Measurements from ENCODE around the gene ACBD5. TPM values are rescaled to one million over a fixed set of nuclear protein-coding genes. Genes with fewer than 3 reads are reported as not detected.

Gene ACBD5
- total RNA-seq, 1 experiment from 2014 or later, result 18.4 TPM

GRCh38 chr10:27244976-27245375 is 4.4 kb upstream of the ACBD5 start:
- Histone ChIP-seq H3K4me3 (ENCODE audit: low read depth in 2 of 2, low read length in 2 of 2) (no peak overlapping the region), H3K9me3 (ENCODE audit: control insufficient read depth, insufficient read depth, low read depth, low read length) (no peaks in the 10 kb centered on the region), H3K4me1 (ENCODE audit: control insufficient read depth, insufficient read depth, low read length) (peaks cover 7% of the 10 kb centered on the region; the same call in 1 of the 2 replicates), H3K36me3 (ENCODE audit: control insufficient read depth, insufficient read depth, low read length) (peaks cover 3% of the 10 kb centered on the region; the same call in 1 of the 2 replicates), H3K27ac (ENCODE audit: low read length) (no peak overlapping the region), H3K27me3 (ENCODE audit: control insufficient read depth, insufficient read depth, low read length) (no peaks in the 10 kb centered on the region)
- in situ Hi-C loops (cut with HindIII; ENCODE audit: low pct_unique_long_range_greater_than_20kb, low sequenced_read_pairs), result no loop called here
- no peak for TF ChIP-seq SIN3A (IDR thresholded peaks at IDR 0.05; ENCODE audit: borderline replicate concordance, insufficient read depth, low read depth, low read length)
- ATAC-seq (no peak), DNase-seq (ENCODE audit: low read depth, low spot score) (no peak)
- intact Hi-C loops (cut with micrococcal nuclease; ENCODE audit: unreplicated experiment), result no loop called here
- no TSS peak for BruUV-seq (replicated peaks)
- ChIA-PET CTCF (no interaction called here), POLR2A (no interaction called here)

- H3K4me3 ChIP-seq (ENCODE audit: low read depth in 2 of 2, low read length in 2 of 2), result peak overlapping the region; percentile 65 to 76
- no peaks in the 10 kb centered on the region for H3K9me3 ChIP-seq (ENCODE audit: control insufficient read depth, insufficient read depth, low read depth, low read length)
- peaks cover 3% of the 10 kb centered on the region; the same call in 1 of the 2 replicates for H3K36me3 ChIP-seq (ENCODE audit: control insufficient read depth, insufficient read depth, low read length)
- no peaks in the 10 kb centered on the region for H3K27me3 ChIP-seq (ENCODE audit: control insufficient read depth, insufficient read depth, low read length)
- POLR2A ChIA-PET, result no interaction called here
- H3K27ac ChIP-seq (ENCODE audit: low read length), result peak overlapping the region; percentile 94
- no peak for ATAC-seq
- intact Hi-C loops (cut with micrococcal nuclease; ENCODE audit: unreplicated experiment), result no loop called here
- no peak for TF ChIP-seq REST (IDR thresholded peaks at IDR 0.05; ENCODE audit: insufficient read depth in 1 of 2, low read depth in 2 of 2, low read length in 1 of 2)
- no peak for TF ChIP-seq SIN3A (IDR thresholded peaks at IDR 0.05; ENCODE audit: borderline replicate concordance, insufficient read depth, low read depth, low read length)
- TF ChIP-seq TCF7L2 (IDR thresholded peaks at IDR 0.05; ENCODE audit: low read depth, low read length), result no peak
- no peak for TF ChIP-seq CTCF (IDR thresholded peaks at IDR 0.05)
- no peak for TF ChIP-seq POLR2AphosphoS5 (IDR thresholded peaks at IDR 0.05; ENCODE audit: low read depth, low read length)
- peaks cover 7% of the 10 kb centered on the region; the same call in 1 of the 2 replicates for H3K4me1 ChIP-seq (ENCODE audit: control insufficient read depth, insufficient read depth, low read length)
- DNase-seq (ENCODE audit: low read depth, low spot score), result no peak
- CTCF ChIA-PET, result interaction anchor here (0.6 kb wide), 1 partner anchor 219 kb away, joined by 4 read pairs; no protein-coding TSS in a partner anchor
- no TSS peak for BruUV-seq (replicated peaks)
- in situ Hi-C loops (cut with HindIII; ENCODE audit: low pct_unique_long_range_greater_than_20kb, low sequenced_read_pairs), result no loop called here
Measured at GRCh38 chr10:27242951-27243551, 2.5 kb upstream of the ACBD5 start.

- Histone ChIP-seq H3K36me3 (ENCODE audit: control insufficient read depth, insufficient read depth, low read length) (peaks cover 3% of the 10 kb centered on the region; the same call in 1 of the 2 replicates), H3K9me3 (ENCODE audit: control insufficient read depth, insufficient read depth, low read depth, low read length) (no peaks in the 10 kb centered on the region), H3K4me1 (ENCODE audit: control insufficient read depth, insufficient read depth, low read length) (peaks cover 7% of the 10 kb centered on the region; the same call in 1 of the 2 replicates), H3K27ac (ENCODE audit: low read length) (peak overlapping the region; percentile 94), H3K4me3 (ENCODE audit: low read depth in 2 of 2, low read length in 2 of 2) (peak overlapping the region; percentile 65 to 76), H3K27me3 (ENCODE audit: control insufficient read depth, insufficient read depth, low read length) (no peaks in the 10 kb centered on the region)
- no peak for DNase-seq (ENCODE audit: low read depth, low spot score)
- ChIA-PET POLR2A (interaction anchor here (0.6 kb wide), 2 partner anchors 8 to 1314 kb away, joined by 4 to 6 read pairs; no protein-coding TSS in a partner anchor), CTCF (interaction anchor here (0.6 to 0.7 kb wide), 2 partner anchors 63 to 219 kb away, joined by 4 to 7 read pairs; no protein-coding TSS in a partner anchor)
- intact Hi-C loops (cut with micrococcal nuclease; ENCODE audit: unreplicated experiment), result no loop called here
- in situ Hi-C loops (cut with HindIII; ENCODE audit: low pct_unique_long_range_greater_than_20kb, low sequenced_read_pairs), result no loop called here
- no peak for ATAC-seq
- TF ChIP-seq CTCF (IDR thresholded peaks at IDR 0.05) (no peak; the same call in 1 of the 2 replicates), REST (IDR thresholded peaks at IDR 0.05; ENCODE audit: insufficient read depth in 1 of 2, low read depth in 2 of 2, low read length in 1 of 2) (no peak), POLR2AphosphoS5 (IDR thresholded peaks at IDR 0.05; ENCODE audit: low read depth, low read length) (no peak), TCF7L2 (IDR thresholded peaks at IDR 0.05; ENCODE audit: low read depth, low read length) (no peak), SIN3A (IDR thresholded peaks at IDR 0.05; ENCODE audit: borderline replicate concordance, insufficient read depth, low read depth, low read length) (no peak)
- BruUV-seq (replicated peaks), result TSS peak; percentile 95
Measured at GRCh38 chr10:27242473-27242950, 1.9 kb upstream of the ACBD5 start.
